Vagina (tissue), 2 donors: Measurements from ENCODE around the gene PCGF2. TPM values are rescaled to one million over a fixed set of nuclear protein-coding genes. Genes with fewer than 3 reads are reported as not detected.

ENCODE experiments used
- DNase-seq, 2 donors: peaks; one replicate each; pipeline ENCODE4 v3.0.0-alpha.2; 2017; ENCODE audit errors: extremely low spot score in 2 of 2
- H3K27ac ChIP-seq: fragments of 200-600 bp; sonication (generic); one replicate; pipeline ENCODE4 v1.5.1; 2019
- H3K27me3 ChIP-seq: fragments of 200-600 bp; sonication (generic); one replicate; pipeline ENCODE4 v1.5.1; 2019
- H3K36me3 ChIP-seq, 2 donors: fragments of 200-600 bp; sonication (generic); one replicate each; pipeline ENCODE4 v1.5.1; 2017 to 2019
- H3K4me1 ChIP-seq: fragments of 200-600 bp; sonication (generic); one replicate; pipeline ENCODE4 v1.5.1; 2019
- H3K4me3 ChIP-seq, 2 donors: fragments of 200-600 bp; sonication (generic); 1 replicate in 1 of 2; 2 replicates in 1 of 2; pipeline ENCODE4 v1.5.1; 2016 to 2019
- H3K9me3 ChIP-seq: fragments of 200-600 bp; sonication (generic); one replicate; pipeline ENCODE4 v1.5.1; 2019
- POLR2A ChIP-seq, 2 donors: fragments of 450-650 bp; IDR thresholded peaks; one replicate each; pipeline ENCODE4 v1.6.1; 2017; ENCODE audit warnings: antibody characterized with exemption in 2 of 2, mild to moderate bottlenecking in 2 of 2, moderate library complexity in 2 of 2
- POLR2AphosphoS5 ChIP-seq, 2 donors: sonication (generic); formaldehyde crosslinking; IDR thresholded peaks; one replicate each; pipeline ENCODE4 v1.9.0; 2017; ENCODE audit warnings: antibody characterized with exemption in 2 of 2, mild to moderate bottlenecking in 2 of 2, low read depth in 1 of 2; ENCODE audit not compliant: insufficient read depth in 1 of 2
- intact Hi-C: fragments of 100-400 bp; cut with DNase I; formaldehyde crosslinking; loops from one replicate; pipeline ENCODE4 v1.15.1; 2023
- total RNA-seq: library from RNA; depleted of rRNA; stranded (reverse); fragments of >200 nt; gene quantifications from one replicate; pipeline ENCODE4 v1.2.3, GENCODE V29; 2016
- TF ChIP-seq, protein P1 (sequence below), 3 experiments: fragments of 450-650 bp in 2 of 3; fragments of 200-600 bp in 1 of 3; sonication (generic) in 1 of 3; IDR thresholded peaks; one replicate each; pipeline ENCODE4 v1.5.1; 2017 to 2019; ENCODE audit warnings: antibody characterized with exemption in 3 of 3, mild to moderate bottlenecking in 2 of 3, moderate library complexity in 2 of 3

Gene PCGF2
- total RNA-seq, 1 donor from 2014 or later: 25.8 TPM

DNA sequence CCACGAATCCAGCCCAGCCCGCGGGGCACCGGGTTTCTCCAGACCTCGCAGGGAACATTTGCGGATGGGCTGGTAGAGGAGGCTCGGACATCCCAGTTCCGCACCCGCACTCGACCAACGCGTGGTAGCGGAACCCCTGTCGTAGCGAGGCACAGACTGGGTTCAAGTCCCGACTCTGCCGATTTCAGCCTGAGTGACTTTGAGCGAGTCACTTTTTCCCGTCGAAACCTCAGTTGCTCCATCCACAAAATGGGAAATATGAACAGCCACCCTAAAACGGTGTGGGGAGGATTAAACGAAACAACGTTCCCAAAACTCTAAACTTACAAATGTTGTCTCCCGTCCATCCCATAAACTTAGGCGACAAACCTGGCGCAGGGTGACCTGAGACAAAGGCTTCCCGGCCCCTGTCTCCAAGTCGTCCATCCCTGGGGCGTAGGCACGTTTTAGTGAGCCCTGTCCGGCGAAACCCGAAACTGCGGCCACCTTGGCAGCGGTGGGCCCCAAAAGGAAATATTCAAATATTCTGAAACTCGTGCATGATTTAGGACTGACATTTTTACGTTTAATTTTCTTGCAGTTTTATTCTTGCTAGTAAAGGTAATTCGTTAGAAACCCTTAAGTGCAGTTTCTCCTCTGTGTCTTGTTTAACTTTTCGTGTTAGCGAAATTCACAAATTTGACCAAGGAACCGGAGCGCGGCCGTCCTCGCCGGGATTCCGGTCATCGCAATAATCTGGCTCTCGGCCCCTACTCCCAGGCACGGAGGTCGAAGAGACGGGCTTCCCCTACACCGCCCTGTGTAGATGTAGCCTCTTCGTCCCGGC, 45.0 kb downstream of the PCGF2 start:
- intact Hi-C loops: loop anchor here (5.0 kb wide), 1 partner anchor 39 kb away; no protein-coding TSS in a partner anchor
- no peaks in the 10 kb centered on the region for H3K36me3 ChIP-seq
- peaks cover 37% of the 10 kb centered on the region for H3K4me1 ChIP-seq
- DNase-seq: no peak
- no peaks in the 10 kb centered on the region for H3K27me3 ChIP-seq
- H3K4me3 ChIP-seq: peak overlapping the region; percentile 92 to 97
- TF ChIP-seq POLR2AphosphoS5 (IDR thresholded peaks at IDR 0.05; ENCODE audit: insufficient read depth in 1 of 2, low read depth in 1 of 2) (no peak), POLR2A (IDR thresholded peaks at IDR 0.05) (no peak)
- TF ChIP-seq, protein P1, sequence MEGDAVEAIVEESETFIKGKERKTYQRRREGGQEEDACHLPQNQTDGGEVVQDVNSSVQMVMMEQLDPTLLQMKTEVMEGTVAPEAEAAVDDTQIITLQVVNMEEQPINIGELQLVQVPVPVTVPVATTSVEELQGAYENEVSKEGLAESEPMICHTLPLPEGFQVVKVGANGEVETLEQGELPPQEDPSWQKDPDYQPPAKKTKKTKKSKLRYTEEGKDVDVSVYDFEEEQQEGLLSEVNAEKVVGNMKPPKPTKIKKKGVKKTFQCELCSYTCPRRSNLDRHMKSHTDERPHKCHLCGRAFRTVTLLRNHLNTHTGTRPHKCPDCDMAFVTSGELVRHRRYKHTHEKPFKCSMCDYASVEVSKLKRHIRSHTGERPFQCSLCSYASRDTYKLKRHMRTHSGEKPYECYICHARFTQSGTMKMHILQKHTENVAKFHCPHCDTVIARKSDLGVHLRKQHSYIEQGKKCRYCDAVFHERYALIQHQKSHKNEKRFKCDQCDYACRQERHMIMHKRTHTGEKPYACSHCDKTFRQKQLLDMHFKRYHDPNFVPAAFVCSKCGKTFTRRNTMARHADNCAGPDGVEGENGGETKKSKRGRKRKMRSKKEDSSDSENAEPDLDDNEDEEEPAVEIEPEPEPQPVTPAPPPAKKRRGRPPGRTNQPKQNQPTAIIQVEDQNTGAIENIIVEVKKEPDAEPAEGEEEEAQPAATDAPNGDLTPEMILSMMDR (IDR thresholded peaks at IDR 0.05): no peak
- H3K9me3 ChIP-seq: no peaks in the 10 kb centered on the region
- H3K27ac ChIP-seq: peak overlapping the region; percentile 98

DNA sequence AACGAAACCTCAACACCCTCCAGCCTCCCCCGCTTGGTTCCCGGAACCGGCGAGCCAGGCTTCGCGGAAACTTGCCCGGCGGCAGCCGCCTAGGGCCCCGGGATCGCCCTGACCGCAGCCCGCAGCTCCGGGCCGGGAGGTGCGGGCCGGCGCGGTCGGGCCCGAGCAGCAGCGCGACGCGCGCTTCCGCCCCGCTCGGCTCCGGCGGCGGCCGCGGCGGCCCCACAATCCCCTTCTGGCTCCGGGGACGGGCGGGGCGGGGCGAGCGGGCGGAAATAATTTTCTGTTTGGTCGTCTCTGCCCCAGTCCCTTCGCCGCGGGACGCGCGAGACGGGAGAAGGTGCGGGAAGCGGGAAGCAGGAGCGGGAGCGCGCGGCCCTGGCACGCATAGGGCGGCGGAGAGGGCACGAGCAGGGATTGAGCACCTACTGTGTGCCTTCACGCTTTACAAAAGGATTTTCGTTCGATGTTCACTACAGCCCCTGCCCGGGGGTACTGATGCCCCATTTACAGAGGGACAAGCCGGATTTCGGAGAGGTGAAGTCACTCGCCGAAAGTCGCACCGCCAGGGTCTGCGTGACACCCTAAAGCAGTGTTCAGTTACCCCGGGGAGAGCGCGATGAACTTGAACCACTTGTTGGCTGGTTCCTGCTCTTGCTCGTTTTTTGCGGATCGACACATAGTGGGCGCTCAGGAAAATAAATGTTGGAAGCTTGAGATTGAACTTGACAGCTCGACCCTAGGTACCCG, 45.8 kb downstream of the PCGF2 start:
- no peaks in the 10 kb centered on the region for H3K27me3 ChIP-seq
- no peak for DNase-seq
- H3K27ac ChIP-seq: peak overlapping the region; percentile 98
- no peaks in the 10 kb centered on the region for H3K36me3 ChIP-seq
- peak overlapping the region; percentile 92 to 97 for H3K4me3 ChIP-seq
- TF ChIP-seq, protein P1 (IDR thresholded peaks at IDR 0.05): no peak
- TF ChIP-seq POLR2A (IDR thresholded peaks at IDR 0.05): peak in 1 of 2 donors; percentile 80
- TF ChIP-seq POLR2AphosphoS5 (IDR thresholded peaks at IDR 0.05; ENCODE audit: insufficient read depth in 1 of 2, low read depth in 1 of 2): peak in 1 of 2 donors; percentile 94
- H3K4me1 ChIP-seq: peaks cover 31% of the 10 kb centered on the region
- intact Hi-C loops: loop anchor here (5.0 kb wide), 1 partner anchor 40 kb away; no protein-coding TSS in a partner anchor
- H3K9me3 ChIP-seq: no peaks in the 10 kb centered on the region

DNA sequence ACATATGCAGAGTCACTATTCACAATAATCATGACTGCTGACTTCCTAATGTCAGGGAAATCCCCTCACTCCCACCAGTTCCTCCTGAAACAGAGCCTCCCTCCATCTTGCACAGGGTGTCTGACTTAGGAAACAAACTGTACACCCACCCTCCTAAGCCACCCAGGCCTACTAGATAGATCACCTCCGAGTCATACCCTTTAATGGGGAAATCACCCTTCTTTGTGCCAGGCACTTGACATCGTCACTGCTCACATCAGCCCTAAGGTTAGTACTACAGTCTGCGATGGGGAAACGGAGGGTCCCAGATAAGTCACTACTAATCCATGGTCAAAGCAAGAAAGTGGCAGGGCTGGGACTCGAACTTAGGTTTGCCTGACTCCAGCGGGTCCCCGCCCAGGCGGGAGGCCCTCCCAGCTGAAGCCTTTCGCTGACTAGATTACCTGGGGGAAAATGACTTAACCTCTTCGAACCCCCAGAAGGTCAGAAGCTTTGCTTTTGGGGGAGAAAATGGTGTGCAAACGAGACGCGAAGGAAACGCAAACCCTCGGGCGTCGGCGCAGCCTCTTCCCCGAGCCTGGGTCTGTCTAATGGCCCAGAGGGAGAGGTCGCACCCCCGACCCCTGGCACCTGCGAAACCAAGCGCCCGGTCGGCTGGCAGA, 46.5 kb downstream of the PCGF2 start:
- intact Hi-C loops: loop anchor here (5.0 kb wide), 1 partner anchor 41 kb away; no protein-coding TSS in a partner anchor
- H3K27ac ChIP-seq: peak overlapping the region; percentile 98
- no peak for DNase-seq
- TF ChIP-seq POLR2AphosphoS5 (IDR thresholded peaks at IDR 0.05; ENCODE audit: insufficient read depth in 1 of 2, low read depth in 1 of 2) (no peak), POLR2A (IDR thresholded peaks at IDR 0.05) (no peak)
- TF ChIP-seq, protein P1 (IDR thresholded peaks at IDR 0.05): no peak
- no peaks in the 10 kb centered on the region for H3K27me3 ChIP-seq
- H3K36me3 ChIP-seq: no peaks in the 10 kb centered on the region
- H3K4me1 ChIP-seq: peaks cover 24% of the 10 kb centered on the region
- peak overlapping the region; percentile 92 to 97 for H3K4me3 ChIP-seq
- no peaks in the 10 kb centered on the region for H3K9me3 ChIP-seq

DNA sequence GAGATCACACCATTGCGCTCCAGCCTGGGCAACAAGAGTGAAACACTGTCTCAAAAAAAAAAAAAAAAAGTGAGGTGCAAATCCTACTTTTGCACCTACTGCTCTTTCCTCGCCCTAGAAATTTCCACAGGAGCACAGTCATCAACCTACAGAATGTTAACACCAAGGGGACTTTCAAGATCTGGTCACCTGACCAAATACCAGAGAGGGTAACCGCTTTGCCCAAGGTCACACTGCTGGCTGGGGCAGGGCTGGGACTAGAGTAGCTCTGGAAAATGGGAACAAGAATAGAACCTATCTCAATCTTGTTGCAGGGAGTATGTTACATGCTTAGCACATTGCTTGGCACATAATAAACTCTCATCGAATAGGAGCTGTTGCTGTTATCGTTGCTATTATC, 49.4 kb downstream of the PCGF2 start:
- H3K9me3 ChIP-seq: no peaks in the 10 kb centered on the region
- TF ChIP-seq POLR2AphosphoS5 (IDR thresholded peaks at IDR 0.05; ENCODE audit: insufficient read depth in 1 of 2, low read depth in 1 of 2) (no peak), POLR2A (IDR thresholded peaks at IDR 0.05) (no peak)
- TF ChIP-seq, protein P1 (IDR thresholded peaks at IDR 0.05): no peak
- H3K4me1 ChIP-seq: peaks cover 28% of the 10 kb centered on the region
- H3K36me3 ChIP-seq: no peaks in the 10 kb centered on the region
- DNase-seq: no peak
- intact Hi-C loops: no loop called here
- H3K27me3 ChIP-seq: no peaks in the 10 kb centered on the region
- H3K4me3 ChIP-seq: no peak overlapping the region
- no peak overlapping the region for H3K27ac ChIP-seq
